ENCODE measurements around the gene SLC2A5.

The SLC2A5 gene

DNA sequence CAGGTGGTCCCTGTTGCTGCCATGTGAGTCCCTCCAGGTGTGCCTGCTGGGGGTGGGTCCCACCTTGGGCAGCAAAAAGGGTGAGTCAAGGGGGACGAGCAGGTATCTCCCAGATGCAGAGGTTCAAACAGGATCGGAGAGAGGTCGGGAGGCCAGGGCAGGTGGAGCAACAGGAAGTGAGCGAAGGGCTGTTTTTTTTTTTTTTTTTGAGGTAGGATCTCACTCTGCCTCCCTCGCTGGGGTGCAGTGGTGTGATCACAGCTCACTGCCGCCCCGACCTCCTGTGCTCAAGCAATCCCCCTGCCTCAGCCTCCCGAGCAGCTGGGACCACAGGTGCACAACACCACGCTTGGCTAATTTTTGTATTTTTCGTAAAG, 82.6 kb downstream of the SLC2A5 start:
- TF ChIP-seq, protein P1, sequence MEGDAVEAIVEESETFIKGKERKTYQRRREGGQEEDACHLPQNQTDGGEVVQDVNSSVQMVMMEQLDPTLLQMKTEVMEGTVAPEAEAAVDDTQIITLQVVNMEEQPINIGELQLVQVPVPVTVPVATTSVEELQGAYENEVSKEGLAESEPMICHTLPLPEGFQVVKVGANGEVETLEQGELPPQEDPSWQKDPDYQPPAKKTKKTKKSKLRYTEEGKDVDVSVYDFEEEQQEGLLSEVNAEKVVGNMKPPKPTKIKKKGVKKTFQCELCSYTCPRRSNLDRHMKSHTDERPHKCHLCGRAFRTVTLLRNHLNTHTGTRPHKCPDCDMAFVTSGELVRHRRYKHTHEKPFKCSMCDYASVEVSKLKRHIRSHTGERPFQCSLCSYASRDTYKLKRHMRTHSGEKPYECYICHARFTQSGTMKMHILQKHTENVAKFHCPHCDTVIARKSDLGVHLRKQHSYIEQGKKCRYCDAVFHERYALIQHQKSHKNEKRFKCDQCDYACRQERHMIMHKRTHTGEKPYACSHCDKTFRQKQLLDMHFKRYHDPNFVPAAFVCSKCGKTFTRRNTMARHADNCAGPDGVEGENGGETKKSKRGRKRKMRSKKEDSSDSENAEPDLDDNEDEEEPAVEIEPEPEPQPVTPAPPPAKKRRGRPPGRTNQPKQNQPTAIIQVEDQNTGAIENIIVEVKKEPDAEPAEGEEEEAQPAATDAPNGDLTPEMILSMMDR (IDR thresholded peaks at IDR 0.05; ENCODE audit: insufficient read depth, low read length): no peak
- no peak for DNase-seq (ENCODE audit: low read depth in 1 of 2, low spot score in 1 of 2)
- Histone ChIP-seq H3K27ac (replicated peaks) (no peak overlapping the region), H3K27me3 (ENCODE audit: insufficient read depth, poor library complexity, severe bottlenecking) (no peaks in the 10 kb centered on the region), H3K4me3 (replicated peaks; ENCODE audit: insufficient read depth, low read length) (no peak overlapping the region)

DNA sequence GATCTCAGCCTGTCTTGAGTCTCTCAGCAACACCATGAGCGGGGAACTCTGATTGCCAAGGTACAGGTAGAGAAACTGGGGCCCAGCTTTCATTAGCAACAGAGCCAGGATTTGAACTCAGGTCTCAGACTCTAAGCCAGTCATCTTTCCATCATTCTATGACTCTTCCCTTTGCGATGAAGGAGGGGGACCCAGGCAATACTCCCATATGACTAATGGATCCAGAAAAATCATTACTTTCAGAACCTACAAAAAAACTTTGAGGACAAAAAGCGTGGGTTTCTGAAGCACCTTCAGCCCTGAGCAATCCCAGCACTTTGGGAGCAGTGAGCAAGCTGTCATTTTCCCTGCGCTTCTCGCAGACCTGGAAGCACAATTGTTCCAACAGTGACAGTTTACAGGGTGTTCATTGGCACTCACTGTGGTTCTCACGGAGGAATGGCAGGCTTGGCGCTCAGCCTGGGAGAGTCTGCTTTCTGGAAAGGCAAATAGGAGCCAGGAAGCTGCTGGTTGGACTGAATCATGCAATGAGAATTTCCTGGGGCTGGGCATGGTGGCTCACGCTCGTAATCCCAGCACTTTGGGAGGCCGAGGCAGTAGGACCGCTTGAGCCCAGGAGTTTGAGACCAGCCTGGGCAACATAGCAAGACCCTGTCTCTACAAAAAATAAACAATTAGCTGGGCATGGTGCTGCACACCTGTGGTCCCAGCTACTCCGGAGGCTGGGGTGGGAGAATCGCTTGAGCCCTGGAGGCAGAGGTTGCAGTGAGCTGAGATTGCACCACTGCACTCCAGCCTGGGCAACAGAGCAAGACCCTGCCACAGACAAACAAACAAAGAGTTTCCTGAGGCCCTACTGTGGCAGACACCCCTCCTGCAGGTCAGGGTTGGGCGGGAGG, 83.3 kb downstream of the SLC2A5 start:
- Histone ChIP-seq H3K4me3 (replicated peaks; ENCODE audit: insufficient read depth, low read length) (no peak overlapping the region), H3K27ac (replicated peaks) (no peak overlapping the region), H3K27me3 (ENCODE audit: insufficient read depth, poor library complexity, severe bottlenecking) (no peaks in the 10 kb centered on the region)
- no peak for TF ChIP-seq SPI1 (IDR thresholded peaks at IDR 0.05; ENCODE audit: borderline replicate concordance, low read depth)
- DNase-seq (ENCODE audit: low read depth in 1 of 2, low spot score in 1 of 2): no peak

Data from HL-60 (cell line).